Measurements from ENCODE around the gene PSME3IP1. TPM values are rescaled to one million over a fixed set of nuclear protein-coding genes. Genes with fewer than 3 reads are reported as not detected.

Gene PSME3IP1
- total RNA-seq (100 to 1,000 TPM; 109 to 118 TPM), total RNA-seq (81.7 to 109 reads per million in 2 donors)

- H3K4me3 Mint-ChIP-seq: peak within 1 kb of the TSS; percentile 99
- H3K9me3 ChIP-seq (ENCODE audit: control insufficient read depth, low read length, poor library complexity, severe bottlenecking): no peaks in the 10 kb centered on the region
- no peaks in the 10 kb centered on the region for H3K27me3 Mint-ChIP-seq
- peaks cover 42% of the 10 kb centered on the region for H3K4me1 Mint-ChIP-seq
- peaks cover 8% of the 10 kb centered on the region for H3K36me3 Mint-ChIP-seq (ENCODE audit: low read depth)
- DNase-seq (peak; percentile 90 to 98 (median 98)), ATAC-seq (peak; percentile 92)
- peak within 1 kb of the TSS; percentile 99 for H3K27ac Mint-ChIP-seq
Measured at GRCh38 chr16:57185945-57186871, at the start of gene PSME3IP1, which contains the start of gene RSPRY1. PSME3IP1 (minus strand) TSS chr16:57186039; CDS start chr16:57173854, 12,185 bp downstream. RSPRY1 (plus strand) TSS chr16:57186329; CDS start chr16:57204659, 18,330 bp downstream.

- Mint-ChIP-seq H3K27me3 (no peaks in the 10 kb centered on the region), H3K36me3 (ENCODE audit: low read depth) (peaks cover 12% of the 10 kb centered on the region), H3K27ac (no peak overlapping the region), H3K4me3 (no peak overlapping the region), H3K4me1 (peaks cover 9% of the 10 kb centered on the region)
- H3K9me3 ChIP-seq (ENCODE audit: control insufficient read depth, low read length, poor library complexity, severe bottlenecking): no peaks in the 10 kb centered on the region
- DNase-seq (no peak), ATAC-seq (no peak)
Measured at GRCh38 chr16:57235128-57236021, 49.5 kb upstream of the PSME3IP1 start.

GRCh38 chr16:57234707-57235092 lies 48.9 kb upstream of the PSME3IP1 start:
- peaks cover 12% of the 10 kb centered on the region for H3K36me3 Mint-ChIP-seq (ENCODE audit: low read depth)
- ATAC-seq (no peak), DNase-seq (no peak)

GRCh38 chr16:57233944-57234706 lies 48.3 kb upstream of the PSME3IP1 start:
- peaks cover 12% of the 10 kb centered on the region for H3K36me3 Mint-ChIP-seq (ENCODE audit: low read depth)
- ATAC-seq: no peak
- peak overlapping the region; percentile 72 for H3K27ac Mint-ChIP-seq
- DNase-seq: no peak
- H3K27me3 Mint-ChIP-seq: no peaks in the 10 kb centered on the region
- H3K9me3 ChIP-seq (ENCODE audit: control insufficient read depth, low read length, poor library complexity, severe bottlenecking): no peaks in the 10 kb centered on the region
- H3K4me1 Mint-ChIP-seq: peaks cover 9% of the 10 kb centered on the region
- H3K4me3 Mint-ChIP-seq: no peak overlapping the region

More at GRCh38 chr16:57234707-57235092, 48.9 kb upstream of the PSME3IP1 start:
- Mint-ChIP-seq H3K27me3 (no peaks in the 10 kb centered on the region), H3K4me1 (peaks cover 9% of the 10 kb centered on the region), H3K4me3 (no peak overlapping the region), H3K27ac (peak overlapping the region; percentile 72)
- no peaks in the 10 kb centered on the region for H3K9me3 ChIP-seq (ENCODE audit: control insufficient read depth, low read length, poor library complexity, severe bottlenecking)

GRCh38 chr16:57231821-57232350 lies 46.0 kb upstream of the PSME3IP1 start:
- Mint-ChIP-seq H3K36me3 (ENCODE audit: low read depth) (peaks cover 12% of the 10 kb centered on the region), H3K4me1 (peaks cover 9% of the 10 kb centered on the region), H3K4me3 (no peak overlapping the region), H3K27ac (no peak overlapping the region), H3K27me3 (no peaks in the 10 kb centered on the region)
- ATAC-seq: no peak
- DNase-seq: no peak
- no peaks in the 10 kb centered on the region for H3K9me3 ChIP-seq (ENCODE audit: control insufficient read depth, low read length, poor library complexity, severe bottlenecking)

GRCh38 chr16:57229079-57229478 lies 43.2 kb upstream of the PSME3IP1 start:
- H3K9me3 ChIP-seq (ENCODE audit: control insufficient read depth, low read length, poor library complexity, severe bottlenecking): no peaks in the 10 kb centered on the region
- H3K36me3 Mint-ChIP-seq (ENCODE audit: low read depth): peaks cover 9% of the 10 kb centered on the region
- no peak overlapping the region for H3K4me3 Mint-ChIP-seq
- no peaks in the 10 kb centered on the region for H3K27me3 Mint-ChIP-seq
- H3K4me1 Mint-ChIP-seq: peaks cover 5% of the 10 kb centered on the region
- no peak for DNase-seq
- no peak for ATAC-seq
- peak overlapping the region; percentile 32 for H3K27ac Mint-ChIP-seq

- no peaks in the 10 kb centered on the region for H3K9me3 ChIP-seq (ENCODE audit: control insufficient read depth, low read length, poor library complexity, severe bottlenecking)
- no peak overlapping the region for H3K27ac Mint-ChIP-seq
- no peak overlapping the region for H3K4me3 Mint-ChIP-seq
- ATAC-seq (no peak), DNase-seq (no peak)
- H3K27me3 Mint-ChIP-seq: no peaks in the 10 kb centered on the region
- no peaks in the 10 kb centered on the region for H3K36me3 Mint-ChIP-seq (ENCODE audit: low read depth)
- no peaks in the 10 kb centered on the region for H3K4me1 Mint-ChIP-seq
Measured at GRCh38 chr16:57226701-57227621, 41.1 kb upstream of the PSME3IP1 start.

GRCh38 chr16:57225978-57226377 lies 40.1 kb upstream of the PSME3IP1 start:
- peak overlapping the region; percentile 19 for H3K27ac Mint-ChIP-seq
- ATAC-seq: no peak

GRCh38 chr16:57224651-57225335 lies 39.0 kb upstream of the PSME3IP1 start:
- DNase-seq: no peak
- Mint-ChIP-seq H3K27ac (no peak overlapping the region), H3K36me3 (ENCODE audit: low read depth) (peaks cover 7% of the 10 kb centered on the region), H3K4me1 (no peaks in the 10 kb centered on the region), H3K27me3 (no peaks in the 10 kb centered on the region), H3K4me3 (no peak overlapping the region)
- ATAC-seq: no peak
- H3K9me3 ChIP-seq (ENCODE audit: control insufficient read depth, low read length, poor library complexity, severe bottlenecking): no peaks in the 10 kb centered on the region

More at GRCh38 chr16:57225978-57226377, 40.1 kb upstream of the PSME3IP1 start:
- no peak for DNase-seq
- H3K9me3 ChIP-seq (ENCODE audit: control insufficient read depth, low read length, poor library complexity, severe bottlenecking): no peaks in the 10 kb centered on the region
- H3K36me3 Mint-ChIP-seq (ENCODE audit: low read depth): peaks cover under 1% of the 10 kb centered on the region
- no peaks in the 10 kb centered on the region for H3K4me1 Mint-ChIP-seq
- no peak overlapping the region for H3K4me3 Mint-ChIP-seq
- H3K27me3 Mint-ChIP-seq: no peaks in the 10 kb centered on the region

GRCh38 chr16:57223057-57223456 lies 37.2 kb upstream of the PSME3IP1 start:
- Mint-ChIP-seq H3K27me3 (no peaks in the 10 kb centered on the region), H3K4me1 (no peaks in the 10 kb centered on the region), H3K4me3 (no peak overlapping the region), H3K36me3 (ENCODE audit: low read depth) (peaks cover 12% of the 10 kb centered on the region), H3K27ac (no peak overlapping the region)
- no peak for ATAC-seq
- no peaks in the 10 kb centered on the region for H3K9me3 ChIP-seq (ENCODE audit: control insufficient read depth, low read length, poor library complexity, severe bottlenecking)
- no peak for DNase-seq

GRCh38 chr16:57216968-57217367 lies 31.1 kb upstream of the PSME3IP1 start:
- Mint-ChIP-seq H3K4me1 (no peaks in the 10 kb centered on the region), H3K27me3 (no peaks in the 10 kb centered on the region), H3K36me3 (ENCODE audit: low read depth) (peaks cover 29% of the 10 kb centered on the region), H3K4me3 (no peak overlapping the region), H3K27ac (no peak overlapping the region)
- DNase-seq: no peak
- ATAC-seq: no peak
- peaks cover 19% of the 10 kb centered on the region for H3K9me3 ChIP-seq (ENCODE audit: control insufficient read depth, low read length, poor library complexity, severe bottlenecking)
